H1 (cell line): Measurements from ENCODE around the gene FCHO1. TPM values are rescaled to one million over a fixed set of nuclear protein-coding genes. Genes with fewer than 3 reads are reported as not detected.
A peak's percentile ranks its signal among the peaks of the same experiment; 100 is the strongest.

Experiments
- CTCF ChIA-PET: fragments of 300-600 bp; sonication (Branson Sonifier 250); formaldehyde crosslinking; loops from one replicate; lab custom pipeline; 2021; ENCODE audit not compliant: partially characterized antibody; lab: Charles Lee
- POLR2A ChIA-PET: fragments of 300-600 bp; sonication (Branson Sonifier 250); formaldehyde crosslinking; loops from one replicate; lab custom pipeline; 2021; ENCODE audit warnings: inconsistent platforms; ENCODE audit not compliant: partially characterized antibody; lab: Charles Lee
- DNase-seq, 2 experiments: peaks; one replicate each; pipeline versions ENCODE4 v3.0.0 to v3.0.0-alpha.2; 2010 to 2022; ENCODE audit warnings: low spot score in 2 of 2, low read depth in 1 of 2, mixed read lengths in 1 of 2
- FAIRE-seq: peaks from 2 replicates; lab custom pipeline; 2011; peaks lifted over from hg19 to GRCh38; lab: Jason Lieb, UNC
- H2AFZ ChIP-seq: 2 replicates; pipeline ENCODE4 v1.8.1; 2012; ENCODE audit warnings: low read length, inconsistent platforms
- H2AK5ac ChIP-seq: 2 replicates; pipeline ENCODE4 v1.6.1; 2013; ENCODE audit warnings: low read depth, low read length
- H2BK120ac ChIP-seq: replicated peaks from 2 replicates; pipeline ENCODE3; 2013; ENCODE audit warnings: low read depth, low read length, inconsistent platforms
- H2BK12ac ChIP-seq: 2 replicates; pipeline ENCODE4 v1.6.1; 2013; ENCODE audit warnings: low read depth, low read length
- H2BK15ac ChIP-seq: 2 replicates; pipeline ENCODE4 v1.6.1; 2013; ENCODE audit warnings: low read length
- H2BK20ac ChIP-seq: 2 replicates; pipeline ENCODE4 v1.6.1; 2013; ENCODE audit warnings: low read length
- H2BK5ac ChIP-seq: 2 replicates; pipeline ENCODE4 v1.6.1; 2013; ENCODE audit warnings: low read depth, low read length
- H3K14ac ChIP-seq: 2 replicates; pipeline ENCODE4 v1.6.1; 2013; ENCODE audit warnings: inconsistent platforms; ENCODE audit not compliant: insufficient read length
- H3K18ac ChIP-seq: 2 replicates; pipeline ENCODE4 v1.6.1; 2013; ENCODE audit warnings: low read length; ENCODE audit errors: extremely low read depth
- H3K23ac ChIP-seq: 2 replicates; pipeline ENCODE4 v1.6.1; 2013; ENCODE audit warnings: inconsistent platforms; ENCODE audit not compliant: insufficient read length
- H3K23me2 ChIP-seq: 2 replicates; pipeline ENCODE4 v1.6.1; 2013; ENCODE audit warnings: low read depth, low read length
- H3K27ac ChIP-seq: 2 replicates; pipeline ENCODE4 v1.6.1; 2011; ENCODE audit warnings: low read depth, low read length, inconsistent platforms
- H3K27me3 ChIP-seq, 4 experiments: replicated peaks in 1 of 4; 1 replicate in 1 of 4; 2 replicates in 3 of 4; pipeline versions ENCODE4 v1.6.1 to v1.8.1; 2011 to 2013; ENCODE audit warnings: low read length in 3 of 4, mild to moderate bottlenecking in 3 of 4, inconsistent platforms in 2 of 4, mixed read lengths in 2 of 4, moderate library complexity in 1 of 4; ENCODE audit not compliant: control insufficient read depth in 3 of 4, insufficient read depth in 3 of 4; ENCODE audit errors: extremely low read depth in 1 of 4
- H3K36me3 ChIP-seq, 4 experiments: 2 replicates each; pipeline versions ENCODE4 v1.6.1 to v1.8.1; 2011 to 2013; ENCODE audit warnings: mild to moderate bottlenecking in 4 of 4, low read length in 3 of 4, moderate library complexity in 2 of 4, control low read depth in 1 of 4, inconsistent platforms in 1 of 4; ENCODE audit not compliant: insufficient read depth in 4 of 4, control insufficient read depth in 2 of 4
- H3K4ac ChIP-seq: replicated peaks from 2 replicates; pipeline ENCODE3; 2013; ENCODE audit warnings: low read length, low read depth, mixed read lengths, inconsistent platforms; ENCODE audit not compliant: insufficient read length
- H3K4me1 ChIP-seq, 4 experiments: replicated peaks in 1 of 4; 1 replicate in 1 of 4; 2 replicates in 3 of 4; pipeline versions ENCODE4 v1.6.1 to v1.8.1; 2011 to 2013; ENCODE audit warnings: low read length in 3 of 4, inconsistent platforms in 2 of 4, mixed read lengths in 1 of 4; ENCODE audit not compliant: insufficient read depth in 4 of 4, control insufficient read depth in 3 of 4
- H3K4me2 ChIP-seq, 2 experiments: 2 replicates each; pipeline versions ENCODE4 v1.6.1 to v1.8.1; 2011 to 2013; ENCODE audit warnings: low read depth in 2 of 2, low read length in 2 of 2, control low read depth in 1 of 2, inconsistent platforms in 1 of 2, mild to moderate bottlenecking in 1 of 2; ENCODE audit not compliant: insufficient read depth in 1 of 2
- H3K4me3 ChIP-seq, 4 experiments: fragments of 200-600, 300-600 bp in 1 of 4; sonication (generic), shearing (Covaris generic), sonication (Bioruptor Twin) in 1 of 4; 2 replicates each; pipeline versions ENCODE4 v1.5.1 to v1.8.1; 2011 to 2016; ENCODE audit warnings: low read length in 4 of 4, low read depth in 3 of 4, control low read depth in 2 of 4, inconsistent platforms in 2 of 4, mild to moderate bottlenecking in 2 of 4, mixed read lengths in 1 of 4, moderate library complexity in 1 of 4; ENCODE audit not compliant: insufficient read depth in 2 of 4; ENCODE audit errors: extremely low read depth in 1 of 4
- H3K56ac ChIP-seq: replicated peaks from 2 replicates; pipeline ENCODE3; 2013; ENCODE audit warnings: low read depth, mild to moderate bottlenecking, mixed read lengths, low read length, inconsistent platforms; ENCODE audit not compliant: insufficient read length
- H3K79me1 ChIP-seq: 2 replicates; pipeline ENCODE4 v1.6.1; 2013; ENCODE audit warnings: low read depth, low read length, control low read depth
- H3K79me2 ChIP-seq, 2 experiments: 2 replicates each; pipeline versions ENCODE4 v1.6.1 to v1.8.1; 2012 to 2013; ENCODE audit warnings: low read length in 2 of 2, mild to moderate bottlenecking in 2 of 2, inconsistent platforms in 1 of 2; ENCODE audit not compliant: insufficient read depth in 2 of 2, control insufficient read depth in 1 of 2
- H3K9ac ChIP-seq, 4 experiments: replicated peaks in 1 of 4; 1 replicate in 1 of 4; 2 replicates in 3 of 4; pipeline versions ENCODE4 v1.6.1 to v1.8.1; 2011 to 2013; ENCODE audit warnings: low read depth in 3 of 4, low read length in 3 of 4, control low read depth in 2 of 4, mild to moderate bottlenecking in 2 of 4, moderate library complexity in 2 of 4, inconsistent platforms in 1 of 4; ENCODE audit errors: extremely low read depth in 1 of 4
- H3K9me3 ChIP-seq, 2 experiments: 2 replicates each; pipeline versions ENCODE4 v1.6.1 to v1.8.1; 2012 to 2013; ENCODE audit warnings: mild to moderate bottlenecking in 2 of 2, moderate library complexity in 2 of 2, control low read depth in 1 of 2, inconsistent platforms in 1 of 2, low read depth in 1 of 2, low read length in 1 of 2, mixed read lengths in 1 of 2; ENCODE audit not compliant: insufficient read depth in 2 of 2
- H4K20me1 ChIP-seq, 2 experiments: replicated peaks in 1 of 2; 2 replicates each; pipeline versions ENCODE3 to v1.8.1; 2011 to 2013; ENCODE audit warnings: inconsistent platforms in 2 of 2, low read length in 2 of 2, mild to moderate bottlenecking in 1 of 2; ENCODE audit not compliant: insufficient read depth in 2 of 2, control insufficient read depth in 1 of 2
- H4K5ac ChIP-seq: 2 replicates; pipeline ENCODE4 v1.6.1; 2013; ENCODE audit warnings: low read length, low read depth, mixed read lengths, inconsistent platforms; ENCODE audit not compliant: insufficient read length
- H4K8ac ChIP-seq: 2 replicates; pipeline ENCODE4 v1.8.0; 2013; ENCODE audit warnings: mild to moderate bottlenecking, moderate library complexity, low read length, inconsistent platforms; ENCODE audit not compliant: insufficient read depth; ENCODE audit errors: extremely low read depth
- H4K91ac ChIP-seq: replicated peaks from 2 replicates; pipeline ENCODE3; 2013; ENCODE audit warnings: low read length, mixed read lengths, inconsistent platforms; ENCODE audit not compliant: insufficient read length
- ASH2L ChIP-seq: fragments of 200-600, 300-600 bp; sonication (generic); IDR thresholded peaks from one replicate; pipeline ENCODE4 v1.7.1; 2017; ENCODE audit warnings: low read length
- HDAC2 ChIP-seq, 2 experiments: fragments of 300-600 bp in 1 of 2; sonication (generic) in 1 of 2; IDR thresholded peaks; 2 replicates each; pipeline ENCODE4 v1.6.1; 2011 to 2012; ENCODE audit warnings: low read depth in 2 of 2, low read length in 2 of 2, mild to moderate bottlenecking in 2 of 2, moderate library complexity in 2 of 2, borderline replicate concordance in 1 of 2, inconsistent platforms in 1 of 2
- KDM1A ChIP-seq: fragments of 200-600, 300-600 bp; sonication (generic); IDR thresholded peaks from 2 replicates; pipeline ENCODE4 v1.7.1; 2016; ENCODE audit warnings: mild to moderate bottlenecking, low read length, borderline replicate concordance
- KDM4A ChIP-seq: IDR thresholded peaks from one replicate; pipeline ENCODE4 v1.7.1; 2012; ENCODE audit warnings: low read depth, mild to moderate bottlenecking, moderate library complexity, low read length, inconsistent platforms; ENCODE audit not compliant: severe bottlenecking
- MAX ChIP-seq: IDR thresholded peaks from 2 replicates; pipeline ENCODE4 v1.6.1; 2012; ENCODE audit warnings: inconsistent platforms
- SAP30 ChIP-seq: fragments of 300-600 bp; sonication (generic); IDR thresholded peaks from 2 replicates; pipeline ENCODE4 v1.7.1; 2012; ENCODE audit warnings: low read length, moderate library complexity, mild to moderate bottlenecking, inconsistent platforms; ENCODE audit not compliant: insufficient read depth, insufficient replicate concordance
- SUZ12 ChIP-seq: fragments of 200-600 bp; sonication (generic); IDR thresholded peaks from 2 replicates; pipeline ENCODE4 v1.6.1; 2012; ENCODE audit warnings: mild to moderate bottlenecking, inconsistent platforms, low read length, moderate library complexity, mixed read lengths
- TAF1 ChIP-seq: IDR thresholded peaks from 2 replicates; pipeline ENCODE4 v1.6.1; 2011; ENCODE audit warnings: mild to moderate bottlenecking, low read depth, low read length
- TBP ChIP-seq: IDR thresholded peaks from 2 replicates; pipeline ENCODE4 v1.6.1; 2011; ENCODE audit warnings: low read depth, low read length, improper control_type of control experiment
- WGBS, 2 experiments: shearing (Covaris generic) in 1 of 2; methylation state at CpG; one replicate each; pipeline versions ENCODE4 v1.1.6 to v1.1.7; 2013 to 2015; ENCODE audit warnings: low lambda C conversion rate in 2 of 2, mixed read lengths in 2 of 2, inconsistent platforms in 1 of 2, low coverage in 1 of 2, missing lambda C conversion rate in 1 of 2; ENCODE audit not compliant: insufficient replicate concordance in 2 of 2, insufficient coverage in 1 of 2, insufficient read length in 1 of 2; ENCODE audit errors: extremely low coverage in 1 of 2, missing lambda C conversion rate in 1 of 2; 5-methylcytosine and 5-hydroxymethylcytosine counted together
- polyA plus RNA-seq, 7 experiments: library from polyadenylated mRNA; depleted of rRNA in 3 of 7; stranded (reverse) in 5 of 7; unstranded in 2 of 7; fragments of >200 nt in 5 of 7; fragments of 200-250 nt in 2 of 7; gene quantifications; 1 replicate in 5 of 7; 2 replicates in 1 of 7; 4 replicates in 1 of 7; pipeline versions ENCODE4 v1.2.1 to v1.2.3, GENCODE V29; 2011 to 2013; ENCODE audit warnings: missing spikeins in 2 of 7, mixed read lengths in 2 of 7
- total RNA-seq: library from RNA; stranded (reverse); fragmentation: NEBNext Ultra II Directional; extraction: Animal tissue kit (Norgen Biotek cat#: 25700); gene quantifications from 2 replicates; pipeline ENCODE4 v1.2.1, GENCODE V29; 2021

FCHO1 gene
- total and polyA plus RNA-seq, 2 of the 8 experiments (the other 6 are each of a cell fraction or from before 2014, with no cell fraction given) = 13.0 to 25.9 TPM

- no peaks in the 10 kb centered on the region for H4K20me1 ChIP-seq
- no peaks in the 10 kb centered on the region for H3K9me3 ChIP-seq
- H3K79me2 ChIP-seq = no peaks in the 10 kb centered on the region
- peak within 1 kb of the TSS in 1 of 4 experiments; percentile 9; a peak in 1 of 7 replicates for H3K9ac ChIP-seq
- no peak within 1 kb of the TSS for H4K5ac ChIP-seq
- H3K23me2 ChIP-seq = peaks cover 12% of the 10 kb centered on the region; the same call in 1 of the 2 replicates
- H3K4me1 ChIP-seq = peaks cover 0 to 6% (median 4%) of the 10 kb centered on the region in 4 experiments; a peak in 5 of 7 replicates
- FAIRE-seq = no peak
- H3K4ac ChIP-seq = peak within 1 kb of the TSS; percentile 53
- peak within 1 kb of the TSS; percentile 29; the same call in 1 of the 2 replicates for H4K8ac ChIP-seq
- H2BK20ac ChIP-seq = peak within 1 kb of the TSS; percentile 34; the same call in 1 of the 2 replicates
- peak within 1 kb of the TSS; percentile 47; the same call in 1 of the 2 replicates for H2AFZ ChIP-seq
- H3K18ac ChIP-seq = peak within 1 kb of the TSS; percentile 51
- ChIA-PET CTCF (interaction anchor here (0.9 to 2.7 kb wide), 11 partner anchors 10 to 199 kb away, joined by 3 to 11 read pairs (median 3); partner anchors contain the start of gene RPL18A), POLR2A (interaction anchor here (0.8 to 3.7 kb wide), 8 partner anchors 10 to 238 kb away, joined by 3 to 12 read pairs (median 5); partner anchors contain the start of gene RPL18A)
- WGBS, 2 experiments = 10% methylated on average over 44 of the region's 50 CpGs; no CpG with 5 or more reads in 1 of the 2 experiments
- H3K23ac ChIP-seq = no peak within 1 kb of the TSS
- no peaks in the 10 kb centered on the region for H3K79me1 ChIP-seq
- peaks cover 0 to 9% (median 7%) of the 10 kb centered on the region in 4 experiments; a peak in 6 of 7 replicates for H3K27me3 ChIP-seq
- H2BK15ac ChIP-seq = peak within 1 kb of the TSS; percentile 46; the same call in 1 of the 2 replicates
- H2BK12ac ChIP-seq = peak within 1 kb of the TSS; percentile 80; the same call in 1 of the 2 replicates
- H3K14ac ChIP-seq = no peak within 1 kb of the TSS
- peak within 1 kb of the TSS; percentile 66 for H4K91ac ChIP-seq
- H3K4me2 ChIP-seq = peak within 1 kb of the TSS; percentile 71 to 80
- no peak within 1 kb of the TSS; the same call in 1 of the 2 replicates for H2BK5ac ChIP-seq
- H2AK5ac ChIP-seq = no peak within 1 kb of the TSS
- H3K36me3 ChIP-seq = no peaks in the 10 kb centered on the region
- peak within 1 kb of the TSS; percentile 40 to 69 (median 58) for H3K4me3 ChIP-seq
- peak in 1 of 2 experiments; percentile 81 for DNase-seq
- no peak within 1 kb of the TSS for H3K27ac ChIP-seq
- no peak within 1 kb of the TSS for H3K56ac ChIP-seq
- no peak within 1 kb of the TSS for H2BK120ac ChIP-seq
- no peak for TF ChIP-seq TAF1
- peak; percentile 38; the same call in 1 of the 2 replicates for TF ChIP-seq MAX
- peak; percentile 56 for TF ChIP-seq ASH2L
- TF ChIP-seq SUZ12 = no peak
- TF ChIP-seq SAP30 = peak; percentile 28
- peak; percentile 95 for TF ChIP-seq KDM1A
- 0 out of 2 replicates have a peak, but pooled peaks have one; percentile 16 for TF ChIP-seq TBP
- TF ChIP-seq KDM4A = peak; percentile 59
- peak in 1 of 2 experiments; percentile 93; a peak in 1 of 4 replicates for TF ChIP-seq HDAC2 (IDR thresholded peaks at IDR 0.05; ENCODE audit: borderline replicate concordance in 1 of 2, low read depth in 2 of 2, low read length in 2 of 2)
Observed at GRCh38 chr19:17794731-17795494, 43.6 kb downstream of the FCHO1 start, which contains the start of gene B3GNT3. TSS of gene B3GNT3 (plus strand) at chr19:17795138. CDS start at chr19:17807808, 12,670 bp downstream.
